Neutrophil (primary cell): ENCODE results near the gene RAMP3.

Experiments used
- H3K27ac ChIP-seq: fragments of 200-600 bp; sonication (generic); 2 replicates; pipeline ENCODE4 v1.5.1; 2016; ENCODE audit warnings: mild to moderate bottlenecking, moderate library complexity
- H3K27me3 ChIP-seq: fragments of 200-600 bp; sonication (generic); 2 replicates; pipeline ENCODE4 v1.6.0; 2016; ENCODE audit warnings: mild to moderate bottlenecking
- H3K36me3 ChIP-seq: fragments of 200-600 bp; sonication (generic); 2 replicates; pipeline ENCODE4 v1.5.1; 2017
- H3K4me1 ChIP-seq, 2 experiments: fragments of 200-600 bp in 1 of 2; sonication (generic) in 1 of 2; 1 replicate in 1 of 2; 2 replicates in 1 of 2; pipeline versions ENCODE4 v1.5.1 to v1.6.1; 2013 to 2016; ENCODE audit warnings: low read depth in 1 of 2, low read length in 1 of 2, mild to moderate bottlenecking in 1 of 2, moderate library complexity in 1 of 2; ENCODE audit not compliant: control insufficient read depth in 1 of 2, insufficient read depth in 1 of 2
- H3K4me3 ChIP-seq, 2 experiments: fragments of 200-600 bp in 1 of 2; sonication (generic) in 1 of 2; 1 replicate in 1 of 2; 2 replicates in 1 of 2; pipeline ENCODE4 v1.5.1; 2013 to 2016; ENCODE audit warnings: low read depth in 1 of 2, low read length in 1 of 2, mild to moderate bottlenecking in 1 of 2, moderate library complexity in 1 of 2
- H3K9me3 ChIP-seq: fragments of 200-600 bp; sonication (generic); 2 replicates; pipeline ENCODE4 v1.5.1; 2016
- CTCF ChIP-seq: fragments of 200-600 bp; sonication (generic); IDR thresholded peaks from 2 replicates; pipeline ENCODE4 v1.5.1; 2016; ENCODE audit warnings: antibody characterized with exemption

RAMP3 gene

GRCh38 chr7:45212606-45213005 is 55.0 kb downstream of the RAMP3 start:
- no peak for TF ChIP-seq CTCF
- no peaks in the 10 kb centered on the region for H3K4me1 ChIP-seq
- H3K36me3 ChIP-seq: no peaks in the 10 kb centered on the region
- H3K27me3 ChIP-seq: peaks cover 79% of the 10 kb centered on the region
- H3K4me3 ChIP-seq: no peak overlapping the region
- H3K27ac ChIP-seq: no peak overlapping the region
- no peaks in the 10 kb centered on the region for H3K9me3 ChIP-seq

GRCh38 chr7:45215601-45216062 is 58.0 kb downstream of the RAMP3 start:
- H3K4me1 ChIP-seq: no peaks in the 10 kb centered on the region
- H3K4me3 ChIP-seq: no peak overlapping the region
- H3K36me3 ChIP-seq: no peaks in the 10 kb centered on the region
- no peak for TF ChIP-seq CTCF
- H3K9me3 ChIP-seq: no peaks in the 10 kb centered on the region
- peaks cover 50% of the 10 kb centered on the region for H3K27me3 ChIP-seq
- no peak overlapping the region for H3K27ac ChIP-seq

GRCh38 chr7:45216181-45216580 is 58.6 kb downstream of the RAMP3 start:
- Histone ChIP-seq H3K4me1 (no peaks in the 10 kb centered on the region), H3K36me3 (no peaks in the 10 kb centered on the region), H3K27me3 (peaks cover 49% of the 10 kb centered on the region), H3K27ac (no peak overlapping the region), H3K9me3 (no peaks in the 10 kb centered on the region), H3K4me3 (no peak overlapping the region)
- no peak for TF ChIP-seq CTCF

GRCh38 chr7:45216622-45217165 is 59.1 kb downstream of the RAMP3 start:
- Histone ChIP-seq H3K27ac (no peak overlapping the region), H3K4me3 (no peak overlapping the region), H3K36me3 (no peaks in the 10 kb centered on the region), H3K4me1 (no peaks in the 10 kb centered on the region), H3K27me3 (peaks cover 44% of the 10 kb centered on the region), H3K9me3 (no peaks in the 10 kb centered on the region)
- no peak for TF ChIP-seq CTCF

- no peaks in the 10 kb centered on the region for H3K4me1 ChIP-seq
- H3K4me3 ChIP-seq: no peak overlapping the region
- no peaks in the 10 kb centered on the region for H3K9me3 ChIP-seq
- H3K36me3 ChIP-seq: no peaks in the 10 kb centered on the region
- peaks cover 41% of the 10 kb centered on the region for H3K27me3 ChIP-seq
- H3K27ac ChIP-seq: no peak overlapping the region
- no peak for TF ChIP-seq CTCF
These were observed 59.8 kb downstream of the RAMP3 start for GRCh38 chr7:45217358-45217757.

- H3K36me3 ChIP-seq: no peaks in the 10 kb centered on the region
- no peaks in the 10 kb centered on the region for H3K4me1 ChIP-seq
- no peak overlapping the region for H3K27ac ChIP-seq
- no peak overlapping the region for H3K4me3 ChIP-seq
- TF ChIP-seq CTCF: no peak
- peaks cover 36% of the 10 kb centered on the region for H3K27me3 ChIP-seq
- no peaks in the 10 kb centered on the region for H3K9me3 ChIP-seq
These were observed 61.5 kb downstream of the RAMP3 start for GRCh38 chr7:45219130-45219529.
